Peyer's patch (tissue), 4 donors: Measurements from ENCODE around the gene C15orf61. TPM values are rescaled to one million over a fixed set of nuclear protein-coding genes. Genes with fewer than 3 reads are reported as not detected.

Source experiments
- DNase-seq, 3 donors: peaks; one replicate each; pipeline ENCODE4 v3.0.0-alpha.2; 2017 to 2019
- H3K27ac ChIP-seq, 4 donors: fragments of 200-600 bp; sonication (generic); one replicate each; pipeline ENCODE4 v1.5.1; 2016 to 2019
- H3K27me3 ChIP-seq, 2 donors: fragments of 200-600 bp; sonication (generic); one replicate each; pipeline ENCODE4 v1.5.1; 2019
- H3K36me3 ChIP-seq, 3 donors: fragments of 200-600 bp; sonication (generic); one replicate each; pipeline ENCODE4 v1.5.1; 2016 to 2019
- H3K4me1 ChIP-seq, 4 donors: fragments of 200-600 bp; sonication (generic); one replicate each; pipeline ENCODE4 v1.5.1; 2016 to 2019
- H3K4me3 ChIP-seq, 4 donors: fragments of 200-600 bp; sonication (generic); 1 replicate in 3 of 4; 2 replicates in 1 of 4; pipeline ENCODE4 v1.5.1; 2016 to 2019; ENCODE audit warnings: mild to moderate bottlenecking in 1 of 4
- H3K9me3 ChIP-seq, 4 donors: fragments of 200-600 bp; sonication (generic); one replicate each; pipeline ENCODE4 v1.5.1; 2016 to 2019; ENCODE audit warnings: mild to moderate bottlenecking in 1 of 4
- POLR2A ChIP-seq, 2 donors: fragments of 450-650 bp; IDR thresholded peaks; one replicate each; pipeline ENCODE4 v1.5.1; 2017; ENCODE audit warnings: antibody characterized with exemption in 2 of 2, mild to moderate bottlenecking in 2 of 2, moderate library complexity in 2 of 2
- total RNA-seq, 4 donors: library from RNA; depleted of rRNA; stranded (reverse); fragments of >200 nt; gene quantifications; one replicate each; pipeline ENCODE4 v1.1.0, GENCODE V29; 2016
- TF ChIP-seq, protein P1 (sequence below), 6 experiments: fragments of 450-650 bp in 4 of 6; fragments of 200-600 bp in 2 of 6; sonication (generic) in 1 of 6; IDR thresholded peaks; one replicate each; pipeline ENCODE4 v1.5.1; 2017 to 2019; ENCODE audit warnings: antibody characterized with exemption in 6 of 6, mild to moderate bottlenecking in 3 of 6, moderate library complexity in 1 of 6

C15orf61 gene
- total RNA-seq, result 10 to 100 TPM in 1 of 4 donors, 1 to 10 TPM in 3; 2.5 to 10.7 (median 7.6) TPM

GRCh38 chr15:67521029-67521782, at the start of gene C15orf61:
C15orf61 (plus strand) TSS chr15:67521131; CDS start chr15:67521249, 118 bp downstream.
- Histone ChIP-seq H3K27ac (peak within 1 kb of the TSS; percentile 93 to 98 (median 96)), H3K27me3 (no peaks in the 10 kb centered on the region), H3K4me3 (peak within 1 kb of the TSS; percentile 73 to 85 (median 76)), H3K4me1 (peaks cover 0 to 11% (median 0%) of the 10 kb centered on the region in 4 donors), H3K36me3 (no peaks in the 10 kb centered on the region), H3K9me3 (no peaks in the 10 kb centered on the region)
- TF ChIP-seq POLR2A (IDR thresholded peaks at IDR 0.05), result peak in 1 of 2 donors; percentile 83
- TF ChIP-seq, protein P1, sequence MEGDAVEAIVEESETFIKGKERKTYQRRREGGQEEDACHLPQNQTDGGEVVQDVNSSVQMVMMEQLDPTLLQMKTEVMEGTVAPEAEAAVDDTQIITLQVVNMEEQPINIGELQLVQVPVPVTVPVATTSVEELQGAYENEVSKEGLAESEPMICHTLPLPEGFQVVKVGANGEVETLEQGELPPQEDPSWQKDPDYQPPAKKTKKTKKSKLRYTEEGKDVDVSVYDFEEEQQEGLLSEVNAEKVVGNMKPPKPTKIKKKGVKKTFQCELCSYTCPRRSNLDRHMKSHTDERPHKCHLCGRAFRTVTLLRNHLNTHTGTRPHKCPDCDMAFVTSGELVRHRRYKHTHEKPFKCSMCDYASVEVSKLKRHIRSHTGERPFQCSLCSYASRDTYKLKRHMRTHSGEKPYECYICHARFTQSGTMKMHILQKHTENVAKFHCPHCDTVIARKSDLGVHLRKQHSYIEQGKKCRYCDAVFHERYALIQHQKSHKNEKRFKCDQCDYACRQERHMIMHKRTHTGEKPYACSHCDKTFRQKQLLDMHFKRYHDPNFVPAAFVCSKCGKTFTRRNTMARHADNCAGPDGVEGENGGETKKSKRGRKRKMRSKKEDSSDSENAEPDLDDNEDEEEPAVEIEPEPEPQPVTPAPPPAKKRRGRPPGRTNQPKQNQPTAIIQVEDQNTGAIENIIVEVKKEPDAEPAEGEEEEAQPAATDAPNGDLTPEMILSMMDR (IDR thresholded peaks at IDR 0.05), result peak in 2 of 6 experiments; percentile 11 to 32
- DNase-seq, result peak; percentile 82 to 95 (median 93)

DNA sequence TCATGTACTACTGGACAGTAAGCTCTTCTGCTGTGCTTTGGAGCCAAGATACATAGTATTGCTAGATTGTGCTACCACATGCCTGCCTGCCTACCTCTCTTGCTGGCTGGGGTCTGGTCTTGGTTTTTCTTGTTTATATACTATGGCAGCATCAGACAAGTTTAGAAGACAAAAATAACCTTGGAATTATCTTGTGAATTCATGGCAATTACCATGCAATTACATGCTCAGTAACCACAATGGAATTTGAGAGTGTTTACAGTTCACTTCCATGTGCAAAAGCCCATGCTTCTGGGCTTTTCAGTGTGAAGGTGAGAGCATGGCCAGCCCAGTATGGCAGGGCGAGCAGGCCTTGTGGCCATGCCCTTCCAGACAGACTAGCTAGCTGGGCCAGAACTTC, 48.0 kb upstream of the C15orf61 start:
- no peaks in the 10 kb centered on the region for H3K27me3 ChIP-seq
- no peak for DNase-seq
- H3K9me3 ChIP-seq, result no peaks in the 10 kb centered on the region
- no peak overlapping the region for H3K4me3 ChIP-seq
- H3K36me3 ChIP-seq, result no peaks in the 10 kb centered on the region
- no peak overlapping the region for H3K27ac ChIP-seq
- TF ChIP-seq, protein P1 (IDR thresholded peaks at IDR 0.05), result no peak
- TF ChIP-seq POLR2A (IDR thresholded peaks at IDR 0.05), result no peak
- H3K4me1 ChIP-seq, result no peaks in the 10 kb centered on the region

DNA sequence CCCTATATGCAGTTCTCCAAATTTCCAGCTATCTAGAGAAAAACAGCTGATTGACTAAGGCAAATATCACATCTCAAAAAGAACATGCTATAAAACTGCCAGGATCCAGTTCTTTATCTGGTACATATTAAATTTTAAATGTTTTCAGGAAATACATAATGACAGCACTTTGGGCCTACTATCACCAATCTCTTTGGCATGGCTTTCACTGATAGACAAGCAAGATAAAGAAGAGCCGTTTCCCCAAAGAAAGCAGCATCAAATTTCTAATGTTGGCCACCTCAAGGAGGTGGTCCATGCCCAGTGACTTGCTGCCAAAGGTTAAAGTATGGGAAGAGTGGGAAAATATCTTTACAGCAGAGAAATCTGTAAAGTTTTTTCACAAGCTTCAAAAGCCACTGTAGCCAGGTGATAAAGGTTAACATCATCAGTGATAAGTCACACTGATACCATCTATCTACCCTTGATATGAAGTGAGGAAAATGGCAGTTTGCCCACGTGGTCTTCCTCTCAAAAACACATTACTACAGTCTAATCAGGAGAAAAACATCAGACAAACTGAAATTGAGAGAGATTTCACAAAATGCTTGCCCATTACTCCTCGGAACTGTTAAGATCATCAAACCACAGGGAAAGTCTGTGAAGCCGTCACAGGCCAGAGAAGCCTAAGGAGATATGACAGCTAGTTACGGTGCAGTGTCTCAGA, 46.4 kb upstream of the C15orf61 start:
- H3K27ac ChIP-seq, result no peak overlapping the region
- no peaks in the 10 kb centered on the region for H3K4me1 ChIP-seq
- H3K27me3 ChIP-seq, result no peaks in the 10 kb centered on the region
- no peaks in the 10 kb centered on the region for H3K9me3 ChIP-seq
- no peak for DNase-seq
- no peak for TF ChIP-seq POLR2A (IDR thresholded peaks at IDR 0.05)
- TF ChIP-seq, protein P1 (IDR thresholded peaks at IDR 0.05), result no peak
- no peak overlapping the region for H3K4me3 ChIP-seq
- no peaks in the 10 kb centered on the region for H3K36me3 ChIP-seq

DNA sequence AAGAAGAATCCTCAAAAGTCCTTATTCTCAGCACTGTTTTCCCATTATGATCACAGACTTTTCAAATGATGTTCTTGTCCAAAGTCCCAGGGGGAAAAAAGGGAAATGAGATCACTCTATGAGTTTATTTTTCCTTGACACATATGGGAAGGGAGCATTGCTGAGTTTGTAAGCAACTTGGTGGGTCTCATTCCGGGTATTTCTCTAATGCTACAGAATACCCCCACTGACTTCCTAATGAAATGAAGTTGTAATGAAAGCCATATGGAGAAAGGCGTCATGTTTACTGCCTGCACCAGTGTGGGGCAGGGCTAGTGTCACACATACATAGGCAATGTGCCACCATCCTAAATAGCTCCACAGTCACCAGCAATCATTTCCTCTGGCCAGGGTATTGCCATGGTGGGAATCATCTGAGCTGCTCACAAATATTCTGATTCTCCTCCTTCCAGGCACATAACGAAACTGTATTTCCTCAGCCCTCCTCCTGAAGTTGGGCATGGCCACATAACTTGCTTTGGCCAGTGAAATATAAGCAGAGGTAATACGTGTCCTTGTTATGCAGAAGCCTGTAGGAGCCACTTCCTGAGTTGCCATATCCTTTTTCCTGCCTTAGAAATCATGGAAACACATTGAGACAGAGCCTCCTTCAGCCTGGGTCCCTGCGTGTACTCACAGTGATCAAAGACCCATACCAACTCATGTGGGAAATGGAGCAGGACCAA, 41.0 kb upstream of the C15orf61 start:
- Histone ChIP-seq H3K27me3 (no peaks in the 10 kb centered on the region), H3K9me3 (no peaks in the 10 kb centered on the region), H3K36me3 (no peaks in the 10 kb centered on the region), H3K4me3 (no peak overlapping the region), H3K27ac (no peak overlapping the region), H3K4me1 (no peaks in the 10 kb centered on the region)
- no peak for DNase-seq
- no peak for TF ChIP-seq POLR2A (IDR thresholded peaks at IDR 0.05)
- TF ChIP-seq, protein P1 (IDR thresholded peaks at IDR 0.05), result no peak

- H3K9me3 ChIP-seq, result no peaks in the 10 kb centered on the region
- TF ChIP-seq, protein P1 (IDR thresholded peaks at IDR 0.05), result no peak
- no peak for TF ChIP-seq POLR2A (IDR thresholded peaks at IDR 0.05)
- H3K4me1 ChIP-seq, result no peaks in the 10 kb centered on the region
- no peak for DNase-seq
- no peak overlapping the region for H3K27ac ChIP-seq
- H3K36me3 ChIP-seq, result no peaks in the 10 kb centered on the region
- H3K4me3 ChIP-seq, result no peak overlapping the region
- no peaks in the 10 kb centered on the region for H3K27me3 ChIP-seq
Observed at GRCh38 chr15:67480741-67481140, 40.2 kb upstream of the C15orf61 start.
